Esophagus (tissue), 2 donors: ENCODE data around the gene PACRG. TPM values are rescaled to one million over a fixed set of nuclear protein-coding genes. Genes with fewer than 3 reads are reported as not detected.
"Not testable (repeated sequence)": the region's sequence is repeated elsewhere in the genome, so short reads cannot be mapped to it uniquely, and the experiment has no call there.

Experiments used
- H3K27ac ChIP-seq, 2 donors: one replicate each; pipeline ENCODE4 v1.5.1; 2013; ENCODE audit warnings: low read depth in 2 of 2, mild to moderate bottlenecking in 2 of 2, inconsistent platforms in 1 of 2, low read length in 1 of 2, moderate library complexity in 1 of 2
- H3K27me3 ChIP-seq, 2 donors: one replicate each; pipeline ENCODE4 v1.6.1; 2013; ENCODE audit warnings: low read length in 2 of 2, control low read depth in 1 of 2, mild to moderate bottlenecking in 1 of 2; ENCODE audit not compliant: insufficient read depth in 2 of 2, control insufficient read depth in 1 of 2
- H3K36me3 ChIP-seq, 2 donors: one replicate each; pipeline ENCODE4 v1.6.1; 2013; ENCODE audit warnings: low read length in 1 of 2; ENCODE audit not compliant: control insufficient read depth in 2 of 2, insufficient read depth in 2 of 2
- H3K4me1 ChIP-seq, 2 donors: one replicate each; pipeline ENCODE4 v1.6.1; 2013; ENCODE audit warnings: low read length in 1 of 2; ENCODE audit not compliant: control insufficient read depth in 2 of 2, insufficient read depth in 2 of 2
- H3K4me3 ChIP-seq, 2 donors: one replicate each; pipeline ENCODE4 v1.5.1; 2013; ENCODE audit warnings: low read length in 2 of 2, mild to moderate bottlenecking in 2 of 2, low read depth in 1 of 2, moderate library complexity in 1 of 2
- H3K9me3 ChIP-seq, 2 donors: one replicate each; pipeline ENCODE4 v1.6.1; 2013; ENCODE audit warnings: mild to moderate bottlenecking in 2 of 2, low read depth in 1 of 2, low read length in 1 of 2, moderate library complexity in 1 of 2; ENCODE audit not compliant: control insufficient read depth in 2 of 2, insufficient read depth in 1 of 2
- WGBS, 2 donors: extraction: QIAGEN DNeasy Blood & Tissue Kit; methylation state at CpG; one replicate each; pipeline ENCODE4 v1.1.7; 2013; 5-methylcytosine and 5-hydroxymethylcytosine counted together
- polyA plus RNA-seq, 2 donors: library from polyadenylated mRNA; stranded (reverse); fragments of 200-250 nt; gene quantifications; one replicate each; pipeline ENCODE4 v1.2.3, GENCODE V29; 2013
- donor health status: healthy with polysubstance abuse.
- donor health status: Bipolar disorder and iron deficiency.

PACRG gene
- under 1 TPM; 0.39 to 0.44 TPM for polyA plus RNA-seq

DNA sequence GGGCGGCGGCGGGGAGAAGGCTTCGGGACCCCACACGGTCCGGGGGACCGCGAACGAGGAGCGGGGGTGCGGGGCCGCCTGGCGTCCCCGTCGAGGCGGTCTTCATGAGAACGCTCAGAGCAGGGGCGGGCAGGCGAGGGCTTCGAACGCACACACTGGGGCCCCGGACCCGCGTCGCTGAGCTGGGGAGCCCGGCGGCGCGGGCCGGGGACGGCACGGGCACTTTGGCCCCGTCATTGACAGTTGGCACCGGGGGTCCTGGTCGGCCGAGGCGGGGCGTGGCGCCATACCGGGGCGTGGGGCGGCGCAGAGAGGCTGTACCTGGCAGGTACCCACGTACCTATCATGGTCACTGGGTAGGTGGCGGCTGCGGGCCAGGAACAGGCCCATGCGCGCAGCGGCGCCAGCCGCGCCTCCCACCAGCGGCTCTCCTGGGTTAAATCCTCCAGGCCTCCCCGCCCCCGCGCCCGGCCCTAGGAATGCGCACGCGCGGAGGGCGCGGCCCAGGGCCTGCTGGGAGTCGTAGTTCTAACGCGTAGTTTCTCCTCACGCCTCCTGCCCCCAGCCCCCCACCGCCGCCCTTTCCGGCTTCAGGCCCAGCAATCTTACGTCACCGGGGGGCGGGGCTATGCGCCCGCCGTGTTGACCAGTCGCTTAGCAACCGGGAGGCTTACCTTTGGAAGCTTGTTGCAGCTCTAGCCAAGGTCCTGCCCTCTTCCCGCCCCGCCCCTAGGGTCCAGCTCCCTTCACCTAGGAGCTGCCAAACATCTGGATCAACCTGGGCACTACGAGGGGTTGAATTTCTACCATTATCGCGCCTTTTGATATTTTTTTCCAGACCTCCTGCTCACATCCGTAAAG lies at the start of gene PACRG, which contains the start of gene PRKN:
Gene PACRG (plus strand): TSS at position 653 of the 861 bp plus-strand sequence.
Gene PRKN (minus strand): TSS at position 445 of the 861 bp plus-strand sequence.
- no peaks in the 10 kb centered on the region for H3K4me1 ChIP-seq
- peak within 1 kb of the TSS; percentile 69 to 93 for H3K4me3 ChIP-seq
- H3K27ac ChIP-seq: peak within 1 kb of the TSS; percentile 82 to 87
- H3K27me3 ChIP-seq: no peaks in the 10 kb centered on the region
- WGBS, 2 donors: 1% methylated on average over 69 to 84 of the region's 84 CpGs
- H3K9me3 ChIP-seq: no peaks in the 10 kb centered on the region
- H3K36me3 ChIP-seq: no peaks in the 10 kb centered on the region

DNA sequence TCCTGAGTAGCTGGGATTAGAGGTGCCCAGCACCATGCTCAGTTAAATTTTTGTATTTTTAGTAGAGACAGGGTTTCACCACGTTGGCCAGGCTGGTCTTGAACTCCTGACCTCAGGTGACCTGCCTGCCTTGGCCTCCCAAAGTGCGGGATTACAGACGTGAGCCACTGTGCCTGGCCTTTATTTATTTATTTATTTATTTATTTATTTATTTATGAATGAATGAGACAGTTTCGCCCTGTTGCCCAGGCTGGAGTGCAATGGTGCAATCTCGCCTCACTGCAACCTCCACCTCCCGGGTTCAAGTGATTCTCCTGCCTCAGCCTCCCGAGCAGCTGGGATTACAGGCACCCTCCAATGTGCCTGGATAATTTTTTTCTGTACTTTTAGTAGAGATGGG lies 48.9 kb upstream of the PACRG start:
- H3K27ac ChIP-seq, H3K9me3 ChIP-seq, H3K4me3 ChIP-seq, H3K4me1 ChIP-seq, H3K27me3 ChIP-seq, H3K36me3 ChIP-seq: not testable (repeated sequence)
- WGBS, 2 donors: 80 to 91% methylated on average over 7 of the region's 7 CpGs

DNA sequence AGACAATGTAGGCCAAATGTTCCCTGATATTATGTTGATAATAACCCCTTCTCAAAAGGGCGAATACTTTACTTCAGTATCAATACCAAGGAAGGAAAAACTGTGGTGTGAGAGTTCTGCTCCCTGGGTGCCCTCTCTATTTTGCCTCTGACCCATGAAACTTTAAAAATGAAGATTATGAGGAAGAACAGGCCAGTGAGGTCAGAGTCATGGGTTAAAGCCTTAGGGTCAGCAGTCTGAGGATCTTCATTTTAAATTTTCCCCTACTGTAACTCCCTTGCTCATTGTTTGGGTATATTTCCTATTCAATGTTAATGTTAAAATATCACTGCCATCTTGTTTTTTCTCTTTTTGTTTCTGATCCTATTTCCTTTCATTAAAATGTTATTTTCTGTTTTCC lies 48.1 kb upstream of the PACRG start:
- Histone ChIP-seq H3K36me3 (no peaks in the 10 kb centered on the region), H3K27ac (no peak overlapping the region), H3K4me3 (no peak overlapping the region), H3K4me1 (no peaks in the 10 kb centered on the region), H3K9me3 (no peaks in the 10 kb centered on the region), H3K27me3 (no peaks in the 10 kb centered on the region)
- WGBS, 2 donors: 87 to 98% methylated on average over 1 of the region's 1 CpG

DNA sequence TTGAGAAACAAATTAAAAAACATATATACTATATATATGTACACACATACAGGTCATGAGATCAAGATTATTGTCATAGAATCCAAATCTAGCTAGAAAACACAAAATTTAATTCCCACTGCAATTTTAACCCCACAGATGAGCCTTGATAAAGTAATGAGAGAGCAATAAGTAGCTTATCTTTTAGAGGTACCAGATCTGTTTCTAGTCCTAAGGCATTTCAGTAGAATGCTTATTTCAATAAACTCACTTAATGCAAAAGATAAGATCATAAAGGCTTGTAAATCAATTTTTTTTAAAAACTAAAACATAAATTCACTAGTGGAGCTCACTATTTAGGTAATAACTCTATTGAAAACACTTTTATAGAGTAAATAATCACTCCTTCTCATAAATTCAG lies 47.4 kb upstream of the PACRG start:
- Histone ChIP-seq H3K4me3 (no peak overlapping the region), H3K4me1 (no peaks in the 10 kb centered on the region), H3K36me3 (no peaks in the 10 kb centered on the region), H3K27me3 (no peaks in the 10 kb centered on the region), H3K27ac (no peak overlapping the region), H3K9me3 (no peaks in the 10 kb centered on the region)

DNA sequence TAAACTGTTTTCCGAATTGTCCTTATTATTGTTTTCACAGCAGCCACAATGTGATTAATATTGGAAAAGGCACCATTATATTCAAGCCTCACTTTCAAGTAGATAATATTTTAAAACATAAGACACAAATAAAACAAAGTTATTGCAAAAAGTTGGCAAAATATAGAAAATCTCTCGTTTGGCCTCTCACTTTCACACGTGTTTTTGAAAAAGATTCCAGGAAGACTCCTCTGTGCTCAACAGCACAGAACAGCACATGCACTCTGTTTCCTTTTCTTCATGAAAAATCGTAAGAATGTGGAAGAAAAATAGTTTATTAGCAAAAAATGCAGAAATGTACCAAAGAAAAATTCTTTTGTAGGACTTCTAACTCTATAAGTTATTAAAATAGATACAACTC lies 46.9 kb upstream of the PACRG start:
- H3K27me3 ChIP-seq: no peaks in the 10 kb centered on the region
- WGBS, 2 donors: 83 to 84% methylated on average over 4 of the region's 4 CpGs
- no peaks in the 10 kb centered on the region for H3K9me3 ChIP-seq
- no peak overlapping the region for H3K27ac ChIP-seq
- no peaks in the 10 kb centered on the region for H3K4me1 ChIP-seq
- no peak overlapping the region for H3K4me3 ChIP-seq
- no peaks in the 10 kb centered on the region for H3K36me3 ChIP-seq

DNA sequence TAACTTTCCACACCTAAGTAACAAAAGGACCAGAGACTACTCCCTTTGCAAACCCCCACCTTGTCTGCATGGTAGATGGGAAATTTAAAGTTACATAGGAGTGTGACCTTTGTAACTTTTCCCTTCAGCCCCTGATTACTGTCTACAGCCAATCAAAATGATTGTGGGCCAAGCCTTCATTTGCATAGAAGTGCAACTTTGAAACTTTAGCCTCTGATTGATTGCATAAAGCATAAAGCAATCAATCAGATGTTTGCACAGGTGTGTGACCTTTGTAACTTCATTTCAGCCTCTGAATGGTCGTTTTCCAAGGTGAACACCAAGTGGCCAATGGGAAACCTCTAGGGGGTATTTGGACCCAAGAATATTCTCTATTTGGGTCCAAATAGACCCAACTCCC lies 46.3 kb upstream of the PACRG start:
- no peak overlapping the region for H3K27ac ChIP-seq
- H3K27me3 ChIP-seq: no peaks in the 10 kb centered on the region
- 62 to 65% methylated on average over 1 of the region's 1 CpG for WGBS, 2 donors
- no peaks in the 10 kb centered on the region for H3K9me3 ChIP-seq
- H3K36me3 ChIP-seq: no peaks in the 10 kb centered on the region
- H3K4me3 ChIP-seq: no peak overlapping the region
- no peaks in the 10 kb centered on the region for H3K4me1 ChIP-seq

DNA sequence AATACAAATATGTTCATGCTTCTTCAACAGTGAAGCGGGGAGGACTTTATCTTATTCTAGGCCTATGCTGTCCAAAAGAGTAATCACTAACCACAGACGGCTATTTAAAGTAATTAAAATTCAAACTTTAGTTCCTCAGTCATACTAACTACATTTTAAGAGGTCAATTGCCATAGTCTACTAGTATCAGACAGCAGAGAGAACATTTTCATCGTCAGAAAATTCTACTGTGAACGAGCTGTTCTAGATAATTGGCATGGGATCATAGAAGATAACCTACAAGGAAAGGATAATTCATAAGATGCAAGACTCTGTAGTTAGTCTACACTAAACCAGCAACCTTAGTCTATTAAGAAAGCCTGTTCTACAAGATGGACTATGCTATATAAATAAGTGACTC lies 44.6 kb upstream of the PACRG start:
- WGBS, 2 donors: 50 to 52% methylated on average over 4 of the region's 4 CpGs
- no peaks in the 10 kb centered on the region for H3K4me1 ChIP-seq
- H3K27ac ChIP-seq: no peak overlapping the region
- H3K4me3 ChIP-seq: no peak overlapping the region
- no peaks in the 10 kb centered on the region for H3K36me3 ChIP-seq
- no peaks in the 10 kb centered on the region for H3K9me3 ChIP-seq
- H3K27me3 ChIP-seq: no peaks in the 10 kb centered on the region

DNA sequence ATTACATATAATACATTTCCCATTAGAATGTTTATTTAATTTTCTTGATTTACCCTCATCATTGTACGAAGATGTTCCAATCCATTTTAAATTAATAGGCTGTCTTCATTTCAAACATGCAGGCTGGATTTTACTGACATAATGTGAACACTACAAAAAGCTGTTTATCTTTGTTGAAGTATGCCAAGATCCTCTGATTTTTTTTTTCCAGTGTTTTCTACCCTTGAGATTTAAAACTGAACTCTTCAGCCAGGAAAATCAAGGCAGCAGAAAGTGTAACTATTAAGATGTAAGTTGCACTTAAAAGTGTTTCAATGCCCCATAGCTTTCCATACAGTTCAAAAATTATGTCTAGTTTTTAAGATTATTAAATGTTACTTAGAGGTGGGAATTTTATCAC lies 43.7 kb upstream of the PACRG start:
- WGBS, 2 donors: 53 to 61% methylated on average over 1 of the region's 1 CpG
- H3K36me3 ChIP-seq: no peaks in the 10 kb centered on the region
- H3K27ac ChIP-seq: no peak overlapping the region
- no peaks in the 10 kb centered on the region for H3K9me3 ChIP-seq
- no peaks in the 10 kb centered on the region for H3K27me3 ChIP-seq
- no peaks in the 10 kb centered on the region for H3K4me1 ChIP-seq
- H3K4me3 ChIP-seq: no peak overlapping the region

DNA sequence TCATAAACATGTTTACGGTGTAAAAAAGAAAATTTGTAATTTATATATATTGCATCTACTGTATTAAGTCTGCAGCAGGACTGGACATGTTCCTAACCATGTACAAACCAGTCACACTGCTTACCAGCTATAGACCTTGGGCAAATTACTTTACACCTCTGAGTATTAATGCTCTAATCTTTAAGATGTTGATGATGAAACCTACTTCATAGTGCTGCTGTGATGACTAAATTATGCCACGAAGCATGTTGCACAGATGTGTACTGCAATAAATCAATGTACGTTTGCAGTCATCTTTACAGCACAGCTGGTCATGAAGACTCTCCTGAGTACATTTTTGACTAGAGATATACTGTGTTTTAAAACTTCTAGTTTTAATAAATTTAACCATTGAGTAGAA lies 42.8 kb upstream of the PACRG start:
- Histone ChIP-seq H3K4me3 (no peak overlapping the region), H3K36me3 (no peaks in the 10 kb centered on the region), H3K27ac (no peak overlapping the region), H3K27me3 (no peaks in the 10 kb centered on the region), H3K9me3 (no peaks in the 10 kb centered on the region), H3K4me1 (no peaks in the 10 kb centered on the region)
- 55 to 67% methylated on average over 3 of the region's 3 CpGs for WGBS, 2 donors

DNA sequence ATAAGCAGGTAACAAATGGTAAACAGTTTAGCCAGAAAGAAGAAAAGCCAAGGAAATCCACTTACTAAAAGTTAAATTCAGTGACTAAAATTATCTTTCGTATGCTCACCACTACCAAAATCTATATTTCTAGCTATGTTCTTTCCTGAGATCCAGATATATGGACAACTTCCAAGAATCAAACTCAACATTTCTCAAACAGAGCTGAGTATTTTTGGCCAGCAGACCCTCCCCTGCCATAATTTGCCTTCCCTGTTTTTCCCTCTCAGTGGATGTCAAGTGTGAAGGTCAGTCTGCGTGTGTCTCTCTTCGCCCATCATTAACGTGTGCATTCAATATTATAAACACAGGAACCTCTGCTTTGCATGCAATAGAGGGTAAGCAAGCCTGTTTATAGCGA lies 42.2 kb upstream of the PACRG start:
- Histone ChIP-seq H3K27me3 (no peaks in the 10 kb centered on the region), H3K4me3 (no peak overlapping the region), H3K4me1 (no peaks in the 10 kb centered on the region), H3K9me3 (no peaks in the 10 kb centered on the region), H3K27ac (no peak overlapping the region), H3K36me3 (no peaks in the 10 kb centered on the region)
- WGBS, 2 donors: 85 to 87% methylated on average over 5 of the region's 5 CpGs
